ENCODE data around the gene FUT8.

DNA sequence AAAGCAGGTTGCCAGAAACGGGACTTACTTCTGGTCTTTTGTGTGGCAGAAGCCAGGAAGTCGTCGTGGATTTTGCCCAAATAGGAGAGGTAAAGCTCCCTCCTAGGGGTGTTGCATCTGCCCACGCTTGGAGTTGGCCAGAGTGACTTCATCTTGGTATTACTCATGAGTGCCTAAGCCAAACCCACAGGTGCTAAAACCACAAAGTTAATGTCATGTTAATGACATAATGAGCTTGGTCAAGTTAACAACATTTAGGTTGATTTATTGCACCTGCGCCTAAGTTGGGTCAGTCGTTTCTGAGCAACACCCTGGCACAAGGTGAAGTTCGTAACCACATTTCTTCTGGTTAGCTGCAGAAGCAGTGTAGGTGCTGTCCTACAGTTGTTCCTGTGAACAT, 225.2 kb downstream of the FUT8 start:
- TF ChIP-seq, protein P1, sequence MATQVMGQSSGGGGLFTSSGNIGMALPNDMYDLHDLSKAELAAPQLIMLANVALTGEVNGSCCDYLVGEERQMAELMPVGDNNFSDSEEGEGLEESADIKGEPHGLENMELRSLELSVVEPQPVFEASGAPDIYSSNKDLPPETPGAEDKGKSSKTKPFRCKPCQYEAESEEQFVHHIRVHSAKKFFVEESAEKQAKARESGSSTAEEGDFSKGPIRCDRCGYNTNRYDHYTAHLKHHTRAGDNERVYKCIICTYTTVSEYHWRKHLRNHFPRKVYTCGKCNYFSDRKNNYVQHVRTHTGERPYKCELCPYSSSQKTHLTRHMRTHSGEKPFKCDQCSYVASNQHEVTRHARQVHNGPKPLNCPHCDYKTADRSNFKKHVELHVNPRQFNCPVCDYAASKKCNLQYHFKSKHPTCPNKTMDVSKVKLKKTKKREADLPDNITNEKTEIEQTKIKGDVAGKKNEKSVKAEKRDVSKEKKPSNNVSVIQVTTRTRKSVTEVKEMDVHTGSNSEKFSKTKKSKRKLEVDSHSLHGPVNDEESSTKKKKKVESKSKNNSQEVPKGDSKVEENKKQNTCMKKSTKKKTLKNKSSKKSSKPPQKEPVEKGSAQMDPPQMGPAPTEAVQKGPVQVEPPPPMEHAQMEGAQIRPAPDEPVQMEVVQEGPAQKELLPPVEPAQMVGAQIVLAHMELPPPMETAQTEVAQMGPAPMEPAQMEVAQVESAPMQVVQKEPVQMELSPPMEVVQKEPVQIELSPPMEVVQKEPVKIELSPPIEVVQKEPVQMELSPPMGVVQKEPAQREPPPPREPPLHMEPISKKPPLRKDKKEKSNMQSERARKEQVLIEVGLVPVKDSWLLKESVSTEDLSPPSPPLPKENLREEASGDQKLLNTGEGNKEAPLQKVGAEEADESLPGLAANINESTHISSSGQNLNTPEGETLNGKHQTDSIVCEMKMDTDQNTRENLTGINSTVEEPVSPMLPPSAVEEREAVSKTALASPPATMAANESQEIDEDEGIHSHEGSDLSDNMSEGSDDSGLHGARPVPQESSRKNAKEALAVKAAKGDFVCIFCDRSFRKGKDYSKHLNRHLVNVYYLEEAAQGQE (IDR thresholded peaks at IDR 0.05), result no peak
- TF ChIP-seq, protein P2, sequence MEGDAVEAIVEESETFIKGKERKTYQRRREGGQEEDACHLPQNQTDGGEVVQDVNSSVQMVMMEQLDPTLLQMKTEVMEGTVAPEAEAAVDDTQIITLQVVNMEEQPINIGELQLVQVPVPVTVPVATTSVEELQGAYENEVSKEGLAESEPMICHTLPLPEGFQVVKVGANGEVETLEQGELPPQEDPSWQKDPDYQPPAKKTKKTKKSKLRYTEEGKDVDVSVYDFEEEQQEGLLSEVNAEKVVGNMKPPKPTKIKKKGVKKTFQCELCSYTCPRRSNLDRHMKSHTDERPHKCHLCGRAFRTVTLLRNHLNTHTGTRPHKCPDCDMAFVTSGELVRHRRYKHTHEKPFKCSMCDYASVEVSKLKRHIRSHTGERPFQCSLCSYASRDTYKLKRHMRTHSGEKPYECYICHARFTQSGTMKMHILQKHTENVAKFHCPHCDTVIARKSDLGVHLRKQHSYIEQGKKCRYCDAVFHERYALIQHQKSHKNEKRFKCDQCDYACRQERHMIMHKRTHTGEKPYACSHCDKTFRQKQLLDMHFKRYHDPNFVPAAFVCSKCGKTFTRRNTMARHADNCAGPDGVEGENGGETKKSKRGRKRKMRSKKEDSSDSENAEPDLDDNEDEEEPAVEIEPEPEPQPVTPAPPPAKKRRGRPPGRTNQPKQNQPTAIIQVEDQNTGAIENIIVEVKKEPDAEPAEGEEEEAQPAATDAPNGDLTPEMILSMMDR (IDR thresholded peaks at IDR 0.05; ENCODE audit: low read depth, low read length, missing input control), result no peak
- TF ChIP-seq JUND (IDR thresholded peaks at IDR 0.05), result no peak

Data from liver (tissue), 3 donors.